Kidney (tissue), 14 donors: ENCODE data around the gene HDAC11. TPM values are rescaled to one million over a fixed set of nuclear protein-coding genes. Genes with fewer than 3 reads are reported as not detected.

Experiments
- DNase-seq, 5 donors: peaks; one replicate each; pipeline ENCODE4 v3.0.0-alpha.2; 2013 to 2020
- FAIRE-seq: peaks from 2 replicates; lab custom pipeline; 2012; peaks lifted over from hg19 to GRCh38; lab: Jason Lieb, UNC
- H3K27ac ChIP-seq, 2 donors: one replicate each; pipeline ENCODE4 v1.7.0; 2013; ENCODE audit warnings: low read depth in 2 of 2, low read length in 2 of 2, inconsistent platforms in 1 of 2
- H3K27me3 ChIP-seq: one replicate; pipeline ENCODE4 v1.7.1; 2013; ENCODE audit warnings: low read length, inconsistent platforms; ENCODE audit not compliant: control insufficient read depth, insufficient read depth
- H3K36me3 ChIP-seq, 3 donors: one replicate each; pipeline versions ENCODE4 v1.7.0 to v1.7.1; 2013; ENCODE audit warnings: low read length in 3 of 3, control low read depth in 1 of 3, inconsistent platforms in 1 of 3; ENCODE audit not compliant: insufficient read depth in 3 of 3, control insufficient read depth in 2 of 3
- H3K4me1 ChIP-seq, 3 donors: one replicate each; pipeline versions ENCODE4 v1.7.0 to v1.7.1; 2013; ENCODE audit warnings: low read length in 3 of 3, inconsistent platforms in 1 of 3, low read depth in 1 of 3; ENCODE audit not compliant: control insufficient read depth in 2 of 3, insufficient read depth in 2 of 3
- H3K4me3 ChIP-seq, 3 donors: one replicate each; pipeline versions ENCODE4 v1.7.0 to v1.8.1; 2013; ENCODE audit warnings: low read length in 3 of 3, control low read depth in 1 of 3, inconsistent platforms in 1 of 3
- H3K9ac ChIP-seq, 3 donors: one replicate each; pipeline versions ENCODE4 v1.7.0 to v1.7.1; 2013; ENCODE audit warnings: low read length in 3 of 3, control low read depth in 1 of 3, inconsistent platforms in 1 of 3
- H3K9me3 ChIP-seq, 3 donors: one replicate each; pipeline versions ENCODE4 v1.7.0 to v1.7.1; 2013; ENCODE audit warnings: low read length in 3 of 3, control low read depth in 1 of 3, inconsistent platforms in 1 of 3; ENCODE audit not compliant: control insufficient read depth in 2 of 3, insufficient read depth in 1 of 3
- CTCF ChIP-seq: IDR thresholded peaks from 3 replicates; pipeline ENCODE4 v1.5.1; 2012; ENCODE audit warnings: mild to moderate bottlenecking, moderate library complexity, borderline replicate concordance; ENCODE audit not compliant: insufficient read depth; ENCODE audit errors: extremely low read depth
- intact Hi-C: fragments of 100-400 bp; cut with DNase I; formaldehyde crosslinking; loops from one replicate; pipeline ENCODE4 v1.11.1; 2022
- polyA plus RNA-seq: library from polyadenylated mRNA; stranded (reverse); fragments of 350-450 nt; fragmentation: Illumina TruSeq; extraction: RNeasy Lipid Tissue Mini Kit (QIAGEN cat#74804); gene quantifications from one replicate; pipeline ENCODE4 v1.2.3, GENCODE V29; 2014; ENCODE audit warnings: low read depth, low replicate concordance; ENCODE audit not compliant: insufficient read depth
- total RNA-seq: library from RNA; stranded (reverse); fragmentation: NEBNext Ultra II Directional; extraction: Animal tissue kit (Norgen Biotek cat#: 25700); gene quantifications from one replicate; pipeline ENCODE4 v1.2.1, GENCODE V29; 2021
- donor health status: control.
- donor health status: control.
- donor health status: control.
- donor health status: control.
- donor health status: control.
- donor health status: DM: yes; HTN: yes; CAD: no.
- donor health status: Normal renal cell carcinoma (clear cell type).

HDAC11 gene
- total and polyA plus RNA-seq, 2 donors from 2014 or later: 28.3 to 43.7 TPM

DNA sequence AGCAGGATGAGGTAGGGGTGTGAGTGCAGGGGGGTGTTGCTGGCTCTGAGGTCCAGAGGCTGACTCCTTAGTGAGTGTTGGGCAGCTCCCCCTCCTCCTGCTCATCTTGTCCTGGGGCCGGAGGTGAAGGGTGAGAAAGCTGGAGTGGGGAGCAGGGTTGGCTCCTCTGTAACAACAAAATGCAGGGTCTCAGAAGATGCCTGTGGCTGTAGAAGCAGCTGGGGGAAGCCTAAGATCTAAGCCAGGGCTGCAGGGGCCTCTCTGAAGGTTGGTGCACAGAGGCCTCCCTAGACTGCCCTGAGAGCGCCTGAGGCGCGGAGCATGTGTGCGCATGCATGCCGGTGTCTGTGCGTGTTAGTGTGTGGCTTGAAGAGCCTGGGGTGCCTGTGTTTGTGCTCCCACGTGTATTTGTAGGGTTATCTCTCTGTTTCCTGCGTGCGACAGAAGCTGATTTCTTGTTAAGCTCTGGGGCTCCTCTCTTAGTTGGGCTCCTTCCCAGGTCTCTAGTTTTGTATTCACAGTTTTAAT lies 5.3 kb upstream of the HDAC11 start:
- Histone ChIP-seq H3K4me3 (no peak overlapping the region), H3K27me3 (no peaks in the 10 kb centered on the region), H3K9me3 (no peaks in the 10 kb centered on the region), H3K4me1 (peaks cover 0 to 3% (median 0%) of the 10 kb centered on the region in 3 donors), H3K27ac (no peak overlapping the region), H3K9ac (no peak overlapping the region), H3K36me3 (no peaks in the 10 kb centered on the region)
- DNase-seq: no peak
- TF ChIP-seq CTCF: no peak
- FAIRE-seq: no peak
- intact Hi-C loops: no loop called here

GRCh38 chr3:13475871-13476590 lies 4.1 kb upstream of the HDAC11 start:
- TF ChIP-seq CTCF: no peak
- intact Hi-C loops: no loop called here
- Histone ChIP-seq H3K9ac (peak overlapping the region in 1 of 3 donors; percentile 3), H3K27me3 (no peaks in the 10 kb centered on the region), H3K9me3 (no peaks in the 10 kb centered on the region), H3K4me1 (peaks cover 0 to 8% (median 0%) of the 10 kb centered on the region in 3 donors), H3K27ac (no peak overlapping the region), H3K4me3 (no peak overlapping the region), H3K36me3 (no peaks in the 10 kb centered on the region)
- no peak for DNase-seq
- FAIRE-seq: no peak

DNA sequence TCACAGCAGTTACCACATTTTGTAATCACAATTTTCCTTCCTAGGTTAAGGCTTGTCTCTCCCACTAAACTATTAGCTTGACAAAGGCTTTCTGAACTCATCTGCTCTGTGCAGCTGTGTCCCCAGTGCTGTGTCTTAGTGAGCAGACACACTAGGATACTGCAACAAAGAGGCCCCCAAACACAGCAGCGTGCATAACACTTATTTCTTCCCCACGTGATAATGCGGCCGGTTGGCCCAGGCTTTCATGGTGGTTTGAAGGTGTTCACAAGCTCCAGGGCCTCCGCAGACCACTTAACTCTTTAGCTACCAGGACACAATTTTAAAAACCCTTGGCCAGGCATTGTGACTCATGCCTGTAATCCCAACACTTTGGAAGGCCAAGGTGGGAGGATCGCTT lies 2.2 kb upstream of the HDAC11 start:
- H3K9ac ChIP-seq: no peak overlapping the region
- TF ChIP-seq CTCF: no peak
- FAIRE-seq (no peak), DNase-seq (no peak)
- H3K27me3 ChIP-seq: no peaks in the 10 kb centered on the region
- intact Hi-C loops: no loop called here
- no peaks in the 10 kb centered on the region for H3K36me3 ChIP-seq
- no peak overlapping the region for H3K4me3 ChIP-seq
- H3K4me1 ChIP-seq: peaks cover 0 to 11% (median 0%) of the 10 kb centered on the region in 3 donors
- H3K27ac ChIP-seq: no peak overlapping the region
- no peaks in the 10 kb centered on the region for H3K9me3 ChIP-seq
